Activated T-cell treated with anti-CD3 and anti-CD28 coated beads for 24 hours (primary cell): ENCODE results near the gene MAP3K7.

ENCODE experiments used
- DNase-seq: peaks from one replicate; pipeline ENCODE4 v3.0.0-alpha.2; 2020; ENCODE audit warnings: low read depth

Gene MAP3K7

GRCh38 chr6:90525421-90525820, 61.5 kb downstream of the MAP3K7 start:
- no peak for DNase-seq

- no peak for DNase-seq
Observed at GRCh38 chr6:90523779-90524310, 63.0 kb downstream of the MAP3K7 start.

- no peak for DNase-seq
Observed at GRCh38 chr6:90521955-90522354, 64.9 kb downstream of the MAP3K7 start.

- DNase-seq, result no peak
Observed at GRCh38 chr6:90516074-90516660, 70.7 kb downstream of the MAP3K7 start.

- DNase-seq, result no peak
Observed at GRCh38 chr6:90514496-90514895, 72.4 kb downstream of the MAP3K7 start.

- DNase-seq, result no peak
Observed at GRCh38 chr6:90508753-90509152, 78.1 kb downstream of the MAP3K7 start.

GRCh38 chr6:90502866-90503407, 83.9 kb downstream of the MAP3K7 start:
- DNase-seq, result no peak

- no peak for DNase-seq
Observed at GRCh38 chr6:90502381-90502780, 84.5 kb downstream of the MAP3K7 start.

- DNase-seq, result no peak
Observed at GRCh38 chr6:90500458-90500857, 86.4 kb downstream of the MAP3K7 start.

- DNase-seq, result no peak
Observed at GRCh38 chr6:90497411-90497810, 89.5 kb downstream of the MAP3K7 start.

GRCh38 chr6:90496258-90497016, 90.4 kb downstream of the MAP3K7 start:
- DNase-seq, result no peak

GRCh38 chr6:90495216-90495817, 91.6 kb downstream of the MAP3K7 start:
- DNase-seq, result no peak

- no peak for DNase-seq
Observed at GRCh38 chr6:90494067-90494780, 92.6 kb downstream of the MAP3K7 start.

GRCh38 chr6:90493332-90493731, 93.5 kb downstream of the MAP3K7 start:
- no peak for DNase-seq

- no peak for DNase-seq
Observed at GRCh38 chr6:90492798-90493197, 94.1 kb downstream of the MAP3K7 start.

GRCh38 chr6:90492369-90492768, 94.5 kb downstream of the MAP3K7 start:
- no peak for DNase-seq

- no peak for DNase-seq
Observed at GRCh38 chr6:90490030-90490716, 96.7 kb downstream of the MAP3K7 start.

GRCh38 chr6:90488816-90489215, 98.1 kb downstream of the MAP3K7 start:
- DNase-seq, result no peak

GRCh38 chr6:90485635-90486277, 101.1 kb downstream of the MAP3K7 start:
- DNase-seq, result no peak

- no peak for DNase-seq
Observed at GRCh38 chr6:90484903-90485302, 102.0 kb downstream of the MAP3K7 start.

GRCh38 chr6:90484385-90484784, 102.5 kb downstream of the MAP3K7 start:
- DNase-seq, result no peak
